BE2C (cell line): ENCODE measurements around the gene ICAM3.
A peak's percentile ranks its signal among the peaks of the same experiment; 100 is the strongest.

ENCODE experiments used
- DNase-seq: peaks from one replicate; pipeline ENCODE4 v3.0.0-alpha.2; 2020
- H3K27me3 ChIP-seq: fragments of 250-450 bp; sonication (Bioruptor Pico); 2 replicates; pipeline ENCODE4 v1.5.1; 2020; ENCODE audit warnings: mild to moderate bottlenecking
- H3K36me3 ChIP-seq: fragments of 250-450 bp; sonication (Bioruptor Pico); 2 replicates; pipeline ENCODE4 v1.5.1; 2020; ENCODE audit warnings: mild to moderate bottlenecking
- H3K4me1 ChIP-seq: fragments of 250-450 bp; sonication (Bioruptor Pico); 2 replicates; pipeline ENCODE4 v1.5.1; 2020
- H3K4me3 ChIP-seq: 2 replicates; pipeline ENCODE4 v1.5.1; 2011; ENCODE audit warnings: low read depth, low read length
- H3K9me3 ChIP-seq: fragments of 250-450 bp; sonication (Bioruptor Pico); 2 replicates; pipeline ENCODE4 v1.5.1; 2020
- TF ChIP-seq, protein P1 (sequence below): IDR thresholded peaks from 2 replicates; pipeline ENCODE4 v1.5.1; 2012; ENCODE audit warnings: mild to moderate bottlenecking, low read depth, low read length

Gene ICAM3

DNA sequence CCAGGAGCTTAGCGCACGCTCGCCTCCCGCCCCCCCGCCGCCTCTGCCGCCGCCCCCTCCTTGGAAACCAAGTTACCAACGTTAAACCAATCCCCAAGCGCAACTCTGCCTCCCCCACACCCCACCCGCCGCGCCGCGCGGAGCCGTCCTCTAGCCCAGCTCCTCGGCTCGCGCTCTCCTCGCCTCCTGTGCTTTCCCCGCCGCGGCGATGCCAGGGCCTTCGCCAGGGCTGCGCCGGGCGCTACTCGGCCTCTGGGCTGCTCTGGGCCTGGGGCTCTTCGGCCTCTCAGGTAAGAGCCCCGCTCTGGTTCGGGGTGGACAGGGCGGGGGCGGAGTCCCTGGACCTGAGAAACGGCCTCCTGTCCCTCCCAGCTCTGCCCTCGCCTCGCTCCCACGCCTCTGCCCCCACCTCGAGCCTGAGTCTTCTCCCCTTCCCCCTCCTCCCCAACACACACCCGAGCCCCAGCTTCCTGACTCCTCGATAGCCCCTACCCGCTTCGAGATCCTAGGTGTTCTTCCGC is 49.5 kb downstream of the ICAM3 start, which contains the start of gene ICAM5:
Gene ICAM5 (plus strand): TSS at position 117 of the 521 bp plus-strand sequence. CDS start 92 bp downstream, at position 209.
- Histone ChIP-seq H3K4me3 (peak within 1 kb of the TSS; percentile 23), H3K27me3 (peaks cover 74% of the 10 kb centered on the region), H3K9me3 (no peaks in the 10 kb centered on the region; the same call in 1 of the 2 replicates), H3K4me1 (no peaks in the 10 kb centered on the region), H3K36me3 (no peaks in the 10 kb centered on the region)
- no peak for DNase-seq
- TF ChIP-seq, protein P1, sequence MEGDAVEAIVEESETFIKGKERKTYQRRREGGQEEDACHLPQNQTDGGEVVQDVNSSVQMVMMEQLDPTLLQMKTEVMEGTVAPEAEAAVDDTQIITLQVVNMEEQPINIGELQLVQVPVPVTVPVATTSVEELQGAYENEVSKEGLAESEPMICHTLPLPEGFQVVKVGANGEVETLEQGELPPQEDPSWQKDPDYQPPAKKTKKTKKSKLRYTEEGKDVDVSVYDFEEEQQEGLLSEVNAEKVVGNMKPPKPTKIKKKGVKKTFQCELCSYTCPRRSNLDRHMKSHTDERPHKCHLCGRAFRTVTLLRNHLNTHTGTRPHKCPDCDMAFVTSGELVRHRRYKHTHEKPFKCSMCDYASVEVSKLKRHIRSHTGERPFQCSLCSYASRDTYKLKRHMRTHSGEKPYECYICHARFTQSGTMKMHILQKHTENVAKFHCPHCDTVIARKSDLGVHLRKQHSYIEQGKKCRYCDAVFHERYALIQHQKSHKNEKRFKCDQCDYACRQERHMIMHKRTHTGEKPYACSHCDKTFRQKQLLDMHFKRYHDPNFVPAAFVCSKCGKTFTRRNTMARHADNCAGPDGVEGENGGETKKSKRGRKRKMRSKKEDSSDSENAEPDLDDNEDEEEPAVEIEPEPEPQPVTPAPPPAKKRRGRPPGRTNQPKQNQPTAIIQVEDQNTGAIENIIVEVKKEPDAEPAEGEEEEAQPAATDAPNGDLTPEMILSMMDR = no peak

DNA sequence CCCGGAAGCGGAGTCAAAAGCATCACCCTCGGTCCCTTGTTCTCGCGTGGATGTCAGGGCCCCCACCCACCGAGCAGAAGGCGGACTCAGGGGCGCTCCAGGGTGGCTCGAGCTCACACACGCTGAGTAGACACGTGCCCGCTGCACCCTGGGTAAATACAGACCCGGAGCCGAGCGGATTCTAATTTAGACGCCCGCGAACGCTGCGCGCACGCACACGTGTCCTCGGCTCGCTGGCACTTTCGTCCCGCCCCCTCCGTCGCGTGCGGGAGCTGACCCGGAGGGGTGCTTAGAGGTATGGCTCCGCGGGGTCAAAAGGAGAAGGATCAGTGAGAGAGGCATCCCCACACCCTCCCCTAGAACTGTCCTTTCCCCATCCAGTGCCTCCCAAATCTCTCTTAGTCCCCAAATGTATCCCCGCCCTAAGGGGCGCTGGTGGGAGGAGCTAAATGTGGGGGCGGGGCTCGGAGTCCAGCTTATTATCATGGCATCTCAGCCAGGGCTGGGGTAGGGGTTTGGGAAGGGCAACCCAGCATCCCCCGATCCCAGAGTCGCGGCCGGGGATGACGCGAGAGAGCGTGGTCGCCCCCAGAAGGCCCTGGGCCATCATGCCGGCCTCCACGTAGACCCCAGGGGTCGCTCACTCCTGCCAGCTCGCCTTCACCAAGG is 50.1 kb downstream of the ICAM3 start:
- no peaks in the 10 kb centered on the region; the same call in 1 of the 2 replicates for H3K9me3 ChIP-seq
- peak overlapping the region; percentile 23 for H3K4me3 ChIP-seq
- peaks cover 69% of the 10 kb centered on the region for H3K27me3 ChIP-seq
- no peaks in the 10 kb centered on the region for H3K4me1 ChIP-seq
- TF ChIP-seq, protein P1 = no peak
- H3K36me3 ChIP-seq = no peaks in the 10 kb centered on the region
- peak; percentile 57 for DNase-seq

DNA sequence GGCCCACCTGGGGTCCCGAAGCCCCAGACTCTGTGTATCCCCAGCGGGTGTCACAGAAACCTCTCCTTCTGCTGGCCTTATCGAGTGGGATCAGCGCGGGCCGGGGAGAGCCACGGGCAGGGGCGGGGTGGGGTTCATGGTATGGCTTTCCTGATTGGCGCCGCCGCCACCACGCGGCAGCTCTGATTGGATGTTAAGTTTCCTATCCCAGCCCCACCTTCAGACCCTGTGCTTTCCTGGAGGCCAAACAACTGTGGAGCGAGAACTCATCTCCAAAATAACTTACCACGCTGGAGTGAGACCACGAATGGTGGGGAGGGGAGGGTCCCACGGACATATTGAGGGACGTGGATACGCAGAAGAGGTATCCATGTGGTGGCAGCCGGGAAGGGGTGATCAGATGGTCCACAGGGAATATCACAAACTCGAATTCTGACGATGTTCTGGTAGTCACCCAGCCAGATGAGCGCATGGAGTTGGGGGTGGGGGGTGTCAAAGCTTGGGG is 50.7 kb downstream of the ICAM3 start:
- no peaks in the 10 kb centered on the region for H3K36me3 ChIP-seq
- no peak overlapping the region for H3K4me3 ChIP-seq
- peak; percentile 48 for DNase-seq
- H3K4me1 ChIP-seq = no peaks in the 10 kb centered on the region
- peaks cover 63% of the 10 kb centered on the region for H3K27me3 ChIP-seq
- TF ChIP-seq, protein P1 = no peak
- H3K9me3 ChIP-seq = no peaks in the 10 kb centered on the region; the same call in 1 of the 2 replicates

DNA sequence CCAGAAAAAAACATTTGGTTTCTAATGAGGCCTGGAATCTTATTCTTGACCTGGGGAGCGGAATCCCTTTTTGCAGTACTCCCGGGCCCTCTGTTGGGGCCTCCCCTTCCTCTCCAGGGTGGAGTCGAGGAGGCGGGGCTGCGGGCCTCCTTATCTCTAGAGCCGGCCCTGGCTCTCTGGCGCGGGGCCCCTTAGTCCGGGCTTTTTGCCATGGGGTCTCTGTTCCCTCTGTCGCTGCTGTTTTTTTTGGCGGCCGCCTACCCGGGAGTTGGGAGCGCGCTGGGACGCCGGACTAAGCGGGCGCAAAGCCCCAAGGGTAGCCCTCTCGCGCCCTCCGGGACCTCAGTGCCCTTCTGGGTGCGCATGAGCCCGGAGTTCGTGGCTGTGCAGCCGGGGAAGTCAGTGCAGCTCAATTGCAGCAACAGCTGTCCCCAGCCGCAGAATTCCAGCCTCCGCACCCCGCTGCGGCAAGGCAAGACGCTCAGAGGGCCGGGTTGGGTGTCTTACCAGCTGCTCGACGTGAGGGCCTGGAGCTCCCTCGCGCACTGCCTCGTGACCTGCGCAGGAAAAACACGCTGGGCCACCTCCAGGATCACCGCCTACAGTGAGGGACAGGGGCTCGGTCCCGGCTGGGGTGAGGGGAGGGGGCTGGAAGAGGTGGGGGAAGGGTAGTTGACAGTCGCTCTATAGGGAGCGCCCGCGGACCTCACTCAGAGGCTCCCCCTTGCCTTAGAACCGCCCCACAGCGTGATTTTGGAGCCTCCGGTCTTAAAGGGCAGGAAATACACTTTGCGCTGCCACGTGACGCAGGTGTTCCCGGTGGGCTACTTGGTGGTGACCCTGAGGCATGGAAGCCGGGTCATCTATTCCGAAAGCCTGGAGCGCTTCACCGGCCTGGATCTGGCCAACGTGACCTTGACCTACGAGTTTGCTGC is 52.4 kb downstream of the ICAM3 start, which contains the start of gene ICAM4:
Gene ICAM4 (plus strand): TSS at position 153 of the 935 bp plus-strand sequence. CDS start 58 bp downstream, at position 211.
- peak; percentile 75 for DNase-seq
- no peaks in the 10 kb centered on the region for H3K36me3 ChIP-seq
- H3K4me3 ChIP-seq = peak within 1 kb of the TSS; percentile 42
- no peaks in the 10 kb centered on the region for H3K4me1 ChIP-seq
- peaks cover 46% of the 10 kb centered on the region for H3K27me3 ChIP-seq
- TF ChIP-seq, protein P1 = no peak
- H3K9me3 ChIP-seq = no peaks in the 10 kb centered on the region

DNA sequence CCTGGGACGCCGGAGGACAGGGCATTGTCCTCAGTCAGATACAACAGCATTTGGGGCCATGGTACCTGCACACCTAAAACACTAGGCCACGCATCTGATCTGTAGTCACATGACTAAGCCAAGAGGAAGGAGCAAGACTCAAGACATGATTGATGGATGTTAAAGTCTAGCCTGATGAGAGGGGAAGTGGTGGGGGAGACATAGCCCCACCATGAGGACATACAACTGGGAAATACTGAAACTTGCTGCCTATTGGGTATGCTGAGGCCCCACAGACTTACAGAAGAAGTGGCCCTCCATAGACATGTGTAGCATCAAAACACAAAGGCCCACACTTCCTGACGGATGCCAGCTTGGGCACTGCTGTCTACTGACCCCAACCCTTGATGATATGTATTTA is 54.0 kb downstream of the ICAM3 start:
- DNase-seq = no peak
- TF ChIP-seq, protein P1 = no peak
- Histone ChIP-seq H3K4me1 (no peaks in the 10 kb centered on the region), H3K9me3 (no peaks in the 10 kb centered on the region), H3K27me3 (peaks cover 29% of the 10 kb centered on the region), H3K36me3 (no peaks in the 10 kb centered on the region), H3K4me3 (no peak overlapping the region)
